ENCODE results near the gene CDH2.

Gene CDH2

DNA sequence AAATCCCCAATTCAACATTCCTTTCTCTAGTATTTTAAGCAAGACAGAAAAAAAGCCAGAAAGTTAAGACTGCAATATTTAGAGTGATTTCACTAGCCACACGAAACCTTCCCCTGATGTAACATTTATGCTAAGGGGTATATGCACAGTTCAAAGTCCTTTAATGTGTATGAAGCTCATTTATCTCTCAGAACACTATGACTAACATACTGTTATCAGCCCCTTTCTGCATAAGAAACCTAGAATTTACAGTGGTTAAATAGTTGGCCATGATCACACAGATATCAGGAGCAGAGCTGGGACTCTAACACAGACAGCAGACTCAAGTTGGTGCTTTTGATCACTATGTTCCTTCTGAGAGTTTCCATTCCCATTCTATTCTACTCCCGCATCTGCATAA is 185.5 kb downstream of the CDH2 start:
- no peak overlapping the region for H3K27ac ChIP-seq
- no peaks in the 10 kb centered on the region for H3K27me3 ChIP-seq
- no peaks in the 10 kb centered on the region for H3K36me3 ChIP-seq

DNA sequence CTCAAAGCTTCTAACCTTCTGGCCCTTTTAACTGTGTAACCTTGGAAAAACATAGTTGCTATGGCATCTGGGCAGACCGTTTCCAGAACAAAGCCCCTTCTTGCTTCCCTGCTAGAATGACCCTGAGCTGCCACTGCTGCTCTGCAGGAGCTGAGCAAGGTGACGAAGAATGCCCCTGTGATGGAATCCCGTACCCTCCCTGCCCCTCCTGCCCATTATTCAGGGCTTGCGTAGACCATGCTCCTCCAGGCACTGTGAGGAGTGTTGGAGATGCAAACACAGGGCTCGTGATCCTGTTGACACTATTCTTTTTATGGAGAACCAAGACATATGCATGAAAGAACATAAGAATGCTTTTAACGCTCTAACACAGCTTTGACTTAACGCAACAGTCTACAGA is 191.1 kb downstream of the CDH2 start:
- no peaks in the 10 kb centered on the region for H3K27me3 ChIP-seq
- H3K27ac ChIP-seq, result no peak overlapping the region
- no peaks in the 10 kb centered on the region for H3K9me3 ChIP-seq
- H3K4me3 ChIP-seq (ENCODE audit: low read depth in 1 of 2, low read length in 1 of 2), result no peak overlapping the region
- no peaks in the 10 kb centered on the region for H3K4me1 ChIP-seq (ENCODE audit: control insufficient read depth in 1 of 2, insufficient read depth in 1 of 2, low read depth in 1 of 2, low read length in 1 of 2)
- no peaks in the 10 kb centered on the region for H3K36me3 ChIP-seq
- TF ChIP-seq, protein P1, sequence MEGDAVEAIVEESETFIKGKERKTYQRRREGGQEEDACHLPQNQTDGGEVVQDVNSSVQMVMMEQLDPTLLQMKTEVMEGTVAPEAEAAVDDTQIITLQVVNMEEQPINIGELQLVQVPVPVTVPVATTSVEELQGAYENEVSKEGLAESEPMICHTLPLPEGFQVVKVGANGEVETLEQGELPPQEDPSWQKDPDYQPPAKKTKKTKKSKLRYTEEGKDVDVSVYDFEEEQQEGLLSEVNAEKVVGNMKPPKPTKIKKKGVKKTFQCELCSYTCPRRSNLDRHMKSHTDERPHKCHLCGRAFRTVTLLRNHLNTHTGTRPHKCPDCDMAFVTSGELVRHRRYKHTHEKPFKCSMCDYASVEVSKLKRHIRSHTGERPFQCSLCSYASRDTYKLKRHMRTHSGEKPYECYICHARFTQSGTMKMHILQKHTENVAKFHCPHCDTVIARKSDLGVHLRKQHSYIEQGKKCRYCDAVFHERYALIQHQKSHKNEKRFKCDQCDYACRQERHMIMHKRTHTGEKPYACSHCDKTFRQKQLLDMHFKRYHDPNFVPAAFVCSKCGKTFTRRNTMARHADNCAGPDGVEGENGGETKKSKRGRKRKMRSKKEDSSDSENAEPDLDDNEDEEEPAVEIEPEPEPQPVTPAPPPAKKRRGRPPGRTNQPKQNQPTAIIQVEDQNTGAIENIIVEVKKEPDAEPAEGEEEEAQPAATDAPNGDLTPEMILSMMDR (IDR thresholded peaks at IDR 0.05), result no peak

More for the DNA sequence above, 185.5 kb downstream of the CDH2 start:
- Histone ChIP-seq H3K4me3 (ENCODE audit: low read depth in 1 of 2, low read length in 1 of 2) (no peak overlapping the region), H3K9me3 (no peaks in the 10 kb centered on the region), H3K4me1 (ENCODE audit: control insufficient read depth in 1 of 2, insufficient read depth in 1 of 2, low read depth in 1 of 2, low read length in 1 of 2) (no peaks in the 10 kb centered on the region)
- TF ChIP-seq, protein P1 (IDR thresholded peaks at IDR 0.05), result no peak

DNA sequence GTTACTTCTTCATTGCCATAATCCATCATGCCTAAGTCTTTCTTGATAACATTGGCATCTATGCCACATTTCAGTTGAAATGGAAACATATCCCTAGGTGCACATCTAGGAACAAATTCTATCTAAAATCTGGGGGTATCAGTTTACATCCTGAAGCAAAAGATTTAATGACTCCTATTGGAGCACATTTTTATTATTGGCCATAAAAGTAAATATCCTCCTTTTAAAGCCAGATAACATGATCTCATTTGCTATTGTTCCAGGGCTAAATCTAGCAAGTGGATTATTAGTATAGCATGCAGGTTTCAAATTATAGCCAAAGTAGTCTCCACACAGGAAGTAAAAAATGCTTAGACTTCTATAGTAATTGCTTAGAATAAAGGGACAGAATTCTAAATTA is 193.2 kb downstream of the CDH2 start:
- Histone ChIP-seq H3K27ac (no peak overlapping the region), H3K36me3 (no peaks in the 10 kb centered on the region), H3K9me3 (no peaks in the 10 kb centered on the region), H3K4me1 (ENCODE audit: control insufficient read depth in 1 of 2, insufficient read depth in 1 of 2, low read depth in 1 of 2, low read length in 1 of 2) (no peaks in the 10 kb centered on the region), H3K27me3 (no peaks in the 10 kb centered on the region), H3K4me3 (ENCODE audit: low read depth in 1 of 2, low read length in 1 of 2) (no peak overlapping the region)
- TF ChIP-seq, protein P1 (IDR thresholded peaks at IDR 0.05), result no peak

DNA sequence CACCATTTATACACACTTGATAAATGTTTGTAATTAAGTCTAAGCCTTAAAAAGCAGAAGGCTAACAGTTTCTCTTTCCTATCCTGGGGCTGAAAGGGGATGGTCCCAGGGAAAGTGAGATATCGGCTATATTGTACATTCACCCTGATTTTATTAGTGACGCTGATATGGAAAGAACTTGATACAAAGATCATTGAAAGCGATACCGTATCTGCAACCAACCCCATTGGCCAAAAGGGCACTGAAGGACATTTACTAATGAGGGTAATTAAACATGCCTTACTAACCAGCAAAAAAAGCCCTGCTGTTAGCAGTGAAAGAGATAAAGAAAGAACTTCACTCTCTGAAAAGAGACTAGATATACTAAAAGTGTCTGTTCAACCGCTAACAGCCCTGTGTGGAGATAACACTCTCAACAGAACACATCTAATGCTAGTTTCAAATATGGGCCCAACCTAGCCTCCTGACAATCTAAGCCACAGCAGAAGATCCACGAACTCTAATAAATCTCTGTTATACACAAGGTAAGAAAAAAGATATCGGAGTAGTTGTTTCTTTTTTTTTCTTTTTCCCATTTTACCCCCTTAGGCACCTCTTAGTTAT is 200.0 kb downstream of the CDH2 start:
- TF ChIP-seq, protein P1 (IDR thresholded peaks at IDR 0.05), result no peak
- H3K9me3 ChIP-seq, result no peaks in the 10 kb centered on the region
- H3K36me3 ChIP-seq, result no peaks in the 10 kb centered on the region
- no peak overlapping the region for H3K4me3 ChIP-seq (ENCODE audit: low read depth in 1 of 2, low read length in 1 of 2)
- H3K27me3 ChIP-seq, result no peaks in the 10 kb centered on the region
- H3K4me1 ChIP-seq (ENCODE audit: control insufficient read depth in 1 of 2, insufficient read depth in 1 of 2, low read depth in 1 of 2, low read length in 1 of 2), result no peaks in the 10 kb centered on the region
- no peak overlapping the region for H3K27ac ChIP-seq

DNA sequence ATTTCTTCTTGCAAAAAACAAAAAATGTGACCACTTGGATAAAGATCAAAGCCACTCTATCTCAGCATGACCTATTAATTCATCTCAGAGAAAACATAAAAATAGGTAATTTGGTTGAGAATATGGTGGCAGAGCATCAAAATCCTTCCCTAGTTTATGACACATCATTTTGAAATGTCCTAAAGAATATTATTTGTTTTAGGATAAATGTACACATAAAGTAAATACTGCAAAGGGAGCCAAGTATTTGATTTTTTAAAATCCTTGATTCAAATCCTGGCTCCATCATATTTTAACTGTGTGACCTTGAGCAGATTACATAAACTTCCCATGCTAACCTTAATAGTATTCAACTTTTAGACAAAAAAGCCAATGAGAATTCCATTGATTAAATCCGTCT is 206.6 kb downstream of the CDH2 start:
- Histone ChIP-seq H3K27ac (no peak overlapping the region), H3K4me3 (ENCODE audit: low read depth in 1 of 2, low read length in 1 of 2) (no peak overlapping the region), H3K27me3 (no peaks in the 10 kb centered on the region), H3K4me1 (ENCODE audit: control insufficient read depth in 1 of 2, insufficient read depth in 1 of 2, low read depth in 1 of 2, low read length in 1 of 2) (no peaks in the 10 kb centered on the region), H3K36me3 (no peaks in the 10 kb centered on the region), H3K9me3 (no peaks in the 10 kb centered on the region)
- TF ChIP-seq, protein P1 (IDR thresholded peaks at IDR 0.05), result no peak

DNA sequence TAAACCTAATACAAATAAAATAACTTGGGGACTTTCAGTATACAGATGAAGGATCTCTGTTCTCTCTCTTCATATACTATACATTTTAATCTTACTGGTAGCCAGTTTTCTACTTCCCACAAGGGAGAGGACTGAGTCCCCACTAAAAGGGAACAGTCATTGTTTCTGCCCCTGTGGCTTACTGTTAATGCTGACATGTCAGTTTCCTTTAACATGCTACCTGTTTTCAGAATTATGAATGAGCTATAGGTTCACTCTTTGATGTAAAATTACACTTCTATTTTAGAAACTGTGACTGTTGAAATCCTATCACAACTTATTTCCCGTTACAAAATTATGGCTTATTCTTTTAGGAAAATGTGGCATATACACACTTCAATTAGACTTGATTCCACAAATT is 207.7 kb downstream of the CDH2 start:
- TF ChIP-seq, protein P1 (IDR thresholded peaks at IDR 0.05), result no peak
- H3K4me1 ChIP-seq (ENCODE audit: control insufficient read depth in 1 of 2, insufficient read depth in 1 of 2, low read depth in 1 of 2, low read length in 1 of 2), result no peaks in the 10 kb centered on the region
- no peak overlapping the region for H3K27ac ChIP-seq
- no peaks in the 10 kb centered on the region for H3K36me3 ChIP-seq
- H3K9me3 ChIP-seq, result no peaks in the 10 kb centered on the region
- no peak overlapping the region for H3K4me3 ChIP-seq (ENCODE audit: low read depth in 1 of 2, low read length in 1 of 2)
- H3K27me3 ChIP-seq, result no peaks in the 10 kb centered on the region

All from neutrophil (primary cell).